ENCODE results near the gene IBTK.

DNA sequence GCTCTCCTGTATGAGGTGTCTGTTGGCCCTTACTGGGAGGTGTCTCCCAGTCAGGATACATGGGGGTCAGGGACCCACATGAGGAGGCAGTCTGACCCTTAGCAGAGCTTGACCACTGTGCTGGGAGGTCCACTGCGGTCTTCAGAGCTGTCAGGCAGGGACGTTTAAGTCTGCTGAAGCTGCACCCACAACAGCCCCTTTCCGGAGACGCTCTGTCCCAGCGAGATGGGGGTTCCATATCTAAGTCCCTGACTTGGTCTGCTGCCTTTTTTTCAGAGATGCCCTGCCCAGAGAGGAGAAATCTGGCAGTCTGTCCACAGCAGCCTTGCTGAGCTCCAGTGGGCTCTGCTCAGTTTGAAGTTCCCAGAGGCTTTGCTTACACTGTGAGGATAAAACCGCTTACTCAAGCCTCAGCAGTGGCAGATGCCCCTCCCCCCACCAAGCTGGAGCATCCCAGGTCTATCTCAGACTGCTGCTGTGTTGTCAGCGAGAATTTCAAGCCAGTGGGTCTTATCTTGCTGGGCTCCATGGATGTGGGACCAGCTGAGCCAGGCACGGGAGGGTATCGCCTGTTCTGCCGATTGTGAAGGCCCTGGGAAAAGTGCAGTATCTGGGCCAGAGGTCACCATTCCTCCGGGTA is 36.3 kb upstream of the IBTK start:
- TF ChIP-seq, protein P1, sequence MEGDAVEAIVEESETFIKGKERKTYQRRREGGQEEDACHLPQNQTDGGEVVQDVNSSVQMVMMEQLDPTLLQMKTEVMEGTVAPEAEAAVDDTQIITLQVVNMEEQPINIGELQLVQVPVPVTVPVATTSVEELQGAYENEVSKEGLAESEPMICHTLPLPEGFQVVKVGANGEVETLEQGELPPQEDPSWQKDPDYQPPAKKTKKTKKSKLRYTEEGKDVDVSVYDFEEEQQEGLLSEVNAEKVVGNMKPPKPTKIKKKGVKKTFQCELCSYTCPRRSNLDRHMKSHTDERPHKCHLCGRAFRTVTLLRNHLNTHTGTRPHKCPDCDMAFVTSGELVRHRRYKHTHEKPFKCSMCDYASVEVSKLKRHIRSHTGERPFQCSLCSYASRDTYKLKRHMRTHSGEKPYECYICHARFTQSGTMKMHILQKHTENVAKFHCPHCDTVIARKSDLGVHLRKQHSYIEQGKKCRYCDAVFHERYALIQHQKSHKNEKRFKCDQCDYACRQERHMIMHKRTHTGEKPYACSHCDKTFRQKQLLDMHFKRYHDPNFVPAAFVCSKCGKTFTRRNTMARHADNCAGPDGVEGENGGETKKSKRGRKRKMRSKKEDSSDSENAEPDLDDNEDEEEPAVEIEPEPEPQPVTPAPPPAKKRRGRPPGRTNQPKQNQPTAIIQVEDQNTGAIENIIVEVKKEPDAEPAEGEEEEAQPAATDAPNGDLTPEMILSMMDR (IDR thresholded peaks at IDR 0.05) = no peak
- TF ChIP-seq EP300 (IDR thresholded peaks at IDR 0.05) (no peak), POLR2A (IDR thresholded peaks at IDR 0.05) (no peak), POLR2AphosphoS5 (IDR thresholded peaks at IDR 0.05) (no peak)
